Spinal cord (tissue), 10 donors: ENCODE data around the gene BCAS3. TPM values are rescaled to one million over a fixed set of nuclear protein-coding genes. Genes with fewer than 3 reads are reported as not detected.
A peak's percentile ranks its signal among the peaks of the same experiment; 100 is the strongest.

Experiments used
- DNase-seq, 6 donors: peaks; one replicate each; pipeline versions ENCODE4 v3.0.0 to v3.0.0-alpha.2; 2013 to 2015; ENCODE audit warnings: low spot score in 6 of 6, low read depth in 4 of 6
- H3K27ac ChIP-seq: one replicate; pipeline ENCODE4 v1.5.1; 2013; ENCODE audit warnings: low read depth, low read length, control low read depth
- H3K27me3 ChIP-seq: one replicate; pipeline ENCODE4 v1.6.1; 2013; ENCODE audit warnings: low read length; ENCODE audit not compliant: control insufficient read depth, insufficient read depth
- H3K36me3 ChIP-seq: one replicate; pipeline ENCODE4 v1.6.1; 2013; ENCODE audit warnings: low read length; ENCODE audit not compliant: control insufficient read depth, insufficient read depth
- H3K4me1 ChIP-seq: one replicate; pipeline ENCODE4 v1.6.1; 2013; ENCODE audit warnings: low read length; ENCODE audit not compliant: control insufficient read depth, insufficient read depth
- H3K4me3 ChIP-seq: one replicate; pipeline ENCODE4 v1.5.1; 2013; ENCODE audit warnings: low read depth, low read length, control low read depth
- H3K9me3 ChIP-seq: one replicate; pipeline ENCODE4 v1.6.1; 2013; ENCODE audit warnings: low read length; ENCODE audit not compliant: control insufficient read depth, insufficient read depth
- WGBS: methylation state at CpG from one replicate; pipeline ENCODE4 v1.1.5; 2013; ENCODE audit warnings: missing lambda C conversion rate; ENCODE audit not compliant: insufficient coverage; 5-methylcytosine and 5-hydroxymethylcytosine counted together
- polyA plus RNA-seq, 2 donors: library from polyadenylated mRNA; unstranded; fragments of 120-200 nt; gene quantifications; one replicate each; pipeline ENCODE4 v1.2.1, GENCODE V29; 2013; ENCODE audit not compliant: insufficient read length in 2 of 2
- total RNA-seq, 2 donors: library from RNA; depleted of rRNA in 1 of 2; stranded (reverse); fragments of 120-200 nt in 1 of 2; fragments of >200 nt in 1 of 2; gene quantifications; one replicate each; pipeline versions ENCODE4 v1.2.3 to v1.2.4, GENCODE V29; 2013 to 2014
- donor health status: healthy.

BCAS3 gene
- total and polyA plus RNA-seq, 4 donors = 20.5 to 53.4 (median 25.7) TPM

- WGBS = no CpG with 5 or more reads among the region's 2 CpGs
- no peak overlapping the region for H3K4me3 ChIP-seq
- no peaks in the 10 kb centered on the region for H3K27me3 ChIP-seq
- no peak for DNase-seq
- H3K4me1 ChIP-seq = no peaks in the 10 kb centered on the region
- H3K9me3 ChIP-seq = no peaks in the 10 kb centered on the region
- no peak overlapping the region for H3K27ac ChIP-seq
- no peaks in the 10 kb centered on the region for H3K36me3 ChIP-seq
Measured at GRCh38 chr17:61265397-61265796, 587.7 kb downstream of the BCAS3 start.

GRCh38 chr17:61267847-61268246 is 590.2 kb downstream of the BCAS3 start:
- no peaks in the 10 kb centered on the region for H3K27me3 ChIP-seq
- no CpG with 5 or more reads among the region's 5 CpGs for WGBS

GRCh38 chr17:61275395-61275794 is 597.7 kb downstream of the BCAS3 start:
- WGBS = 92% methylated on average over 5 of the region's 5 CpGs
- DNase-seq = no peak
- H3K27me3 ChIP-seq = no peaks in the 10 kb centered on the region
- no peak overlapping the region for H3K4me3 ChIP-seq
- no peaks in the 10 kb centered on the region for H3K36me3 ChIP-seq
- no peaks in the 10 kb centered on the region for H3K9me3 ChIP-seq
- H3K4me1 ChIP-seq = no peaks in the 10 kb centered on the region
- no peak overlapping the region for H3K27ac ChIP-seq

More at GRCh38 chr17:61267847-61268246, 590.2 kb downstream of the BCAS3 start:
- no peak overlapping the region for H3K27ac ChIP-seq
- H3K36me3 ChIP-seq = no peaks in the 10 kb centered on the region
- no peaks in the 10 kb centered on the region for H3K4me1 ChIP-seq
- no peak for DNase-seq
- H3K4me3 ChIP-seq = no peak overlapping the region
- no peaks in the 10 kb centered on the region for H3K9me3 ChIP-seq

- H3K9me3 ChIP-seq = no peaks in the 10 kb centered on the region
- DNase-seq = no peak
- H3K4me3 ChIP-seq = no peak overlapping the region
- H3K4me1 ChIP-seq = no peaks in the 10 kb centered on the region
- no CpG with 5 or more reads among the region's 2 CpGs for WGBS
- H3K27me3 ChIP-seq = no peaks in the 10 kb centered on the region
- H3K36me3 ChIP-seq = no peaks in the 10 kb centered on the region
- H3K27ac ChIP-seq = no peak overlapping the region
Measured at GRCh38 chr17:61276806-61277205, 599.2 kb downstream of the BCAS3 start.

- no peaks in the 10 kb centered on the region for H3K4me1 ChIP-seq
- no peaks in the 10 kb centered on the region for H3K27me3 ChIP-seq
- peak in 1 of 6 donors; percentile 33 for DNase-seq
- no peaks in the 10 kb centered on the region for H3K9me3 ChIP-seq
- WGBS = no CpG with 5 or more reads among the region's 1 CpG
- H3K4me3 ChIP-seq = no peak overlapping the region
- no peaks in the 10 kb centered on the region for H3K36me3 ChIP-seq
- H3K27ac ChIP-seq = no peak overlapping the region
Measured at GRCh38 chr17:61279476-61280145, 602.0 kb downstream of the BCAS3 start.

GRCh38 chr17:61280338-61280737 is 602.7 kb downstream of the BCAS3 start:
- H3K4me1 ChIP-seq = no peaks in the 10 kb centered on the region
- no peaks in the 10 kb centered on the region for H3K36me3 ChIP-seq
- H3K27me3 ChIP-seq = no peaks in the 10 kb centered on the region
- no peak overlapping the region for H3K27ac ChIP-seq
- no peak overlapping the region for H3K4me3 ChIP-seq
- no peak for DNase-seq
- no peaks in the 10 kb centered on the region for H3K9me3 ChIP-seq

GRCh38 chr17:61280851-61281250 is 603.2 kb downstream of the BCAS3 start:
- H3K4me1 ChIP-seq = no peaks in the 10 kb centered on the region

GRCh38 chr17:61282377-61282776 is 604.7 kb downstream of the BCAS3 start:
- H3K4me3 ChIP-seq = no peak overlapping the region
- no peak for DNase-seq
- H3K4me1 ChIP-seq = no peaks in the 10 kb centered on the region
- H3K36me3 ChIP-seq = no peaks in the 10 kb centered on the region
- no peaks in the 10 kb centered on the region for H3K9me3 ChIP-seq
- peaks cover 3% of the 10 kb centered on the region for H3K27me3 ChIP-seq
- no peak overlapping the region for H3K27ac ChIP-seq
- WGBS = 91% methylated on average over 2 of the region's 3 CpGs

More at GRCh38 chr17:61280851-61281250, 603.2 kb downstream of the BCAS3 start:
- Histone ChIP-seq H3K36me3 (no peaks in the 10 kb centered on the region), H3K9me3 (no peaks in the 10 kb centered on the region), H3K4me3 (no peak overlapping the region), H3K27me3 (no peaks in the 10 kb centered on the region), H3K27ac (no peak overlapping the region)
- 100% methylated on average over 1 of the region's 3 CpGs for WGBS
- no peak for DNase-seq

GRCh38 chr17:61283043-61283442 is 605.4 kb downstream of the BCAS3 start:
- Histone ChIP-seq H3K27ac (no peak overlapping the region), H3K4me3 (no peak overlapping the region), H3K4me1 (no peaks in the 10 kb centered on the region), H3K9me3 (no peaks in the 10 kb centered on the region), H3K36me3 (no peaks in the 10 kb centered on the region), H3K27me3 (peaks cover 3% of the 10 kb centered on the region)
- no CpG with 5 or more reads among the region's 6 CpGs for WGBS
- no peak for DNase-seq

- no peak for DNase-seq
- no peaks in the 10 kb centered on the region for H3K9me3 ChIP-seq
- no peak overlapping the region for H3K27ac ChIP-seq
- no peak overlapping the region for H3K4me3 ChIP-seq
- H3K27me3 ChIP-seq = peaks cover 4% of the 10 kb centered on the region
- no peaks in the 10 kb centered on the region for H3K4me1 ChIP-seq
- no peaks in the 10 kb centered on the region for H3K36me3 ChIP-seq
- 96% methylated on average over 8 of the region's 10 CpGs for WGBS
Measured at GRCh38 chr17:61284174-61284573, 606.5 kb downstream of the BCAS3 start.
